HG03039 (cell line): ENCODE results near the gene PTGER2.

Experiments used
- ATAC-seq: cut with Tn5 transposase; IDR thresholded peaks from one replicate; pipeline ENCODE4 v1.9.1; 2021; ENCODE audit warnings: mild to moderate bottlenecking, moderate library complexity; ENCODE audit not compliant: unreplicated experiment

PTGER2 gene

GRCh38 chr14:52365071-52365470 lies 51.0 kb downstream of the PTGER2 start:
- no peak for ATAC-seq

GRCh38 chr14:52366796-52367315 lies 52.7 kb downstream of the PTGER2 start:
- no peak for ATAC-seq

- ATAC-seq, result no peak
Observed at GRCh38 chr14:52369305-52369801, 55.2 kb downstream of the PTGER2 start.

GRCh38 chr14:52370406-52370935 lies 56.4 kb downstream of the PTGER2 start:
- no peak for ATAC-seq

- ATAC-seq, result no peak
Observed at GRCh38 chr14:52377940-52378339, 63.8 kb downstream of the PTGER2 start.
